ENCODE data around the gene XPA.

XPA gene

DNA sequence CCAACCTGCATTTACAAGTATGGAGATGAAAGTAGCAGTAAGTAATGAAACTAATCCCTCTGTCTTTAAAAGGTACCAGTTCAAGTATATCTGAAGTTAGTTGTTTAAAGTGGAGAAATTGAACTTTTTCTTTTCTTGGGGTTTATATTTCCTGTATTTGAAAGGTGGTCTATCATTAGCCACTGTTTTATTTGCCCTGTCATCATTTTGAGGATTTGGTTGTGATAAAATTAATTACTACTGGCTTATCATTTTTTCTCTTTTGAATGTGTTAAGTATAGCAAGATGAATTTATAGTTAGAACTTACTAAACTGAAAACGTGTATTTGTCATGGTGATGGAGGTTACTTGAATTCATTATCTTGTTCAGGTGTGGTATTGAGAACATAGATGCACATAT lies 38.4 kb downstream of the XPA start:
- no peak for DNase-seq (ENCODE audit: low read depth in 2 of 2)

DNA sequence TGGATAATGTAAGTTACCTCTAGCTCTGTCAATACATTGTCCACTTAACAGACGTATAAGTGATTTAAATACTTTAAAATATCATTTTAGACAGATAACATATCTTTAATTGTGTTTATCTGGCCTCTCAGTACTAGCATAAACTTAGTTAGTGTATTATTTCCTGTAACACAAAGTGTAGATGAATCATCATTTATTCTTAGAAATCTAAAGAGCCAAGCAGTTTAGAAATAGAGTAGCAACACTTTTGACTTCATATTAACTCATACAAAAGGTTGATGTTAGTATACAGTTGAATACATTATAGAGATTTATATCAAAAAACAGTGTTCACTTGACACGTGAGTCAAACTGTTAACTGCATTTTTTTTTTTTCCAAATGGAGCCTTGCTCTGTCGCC lies 45.5 kb downstream of the XPA start:
- no peak for DNase-seq (ENCODE audit: low read depth in 2 of 2)

DNA sequence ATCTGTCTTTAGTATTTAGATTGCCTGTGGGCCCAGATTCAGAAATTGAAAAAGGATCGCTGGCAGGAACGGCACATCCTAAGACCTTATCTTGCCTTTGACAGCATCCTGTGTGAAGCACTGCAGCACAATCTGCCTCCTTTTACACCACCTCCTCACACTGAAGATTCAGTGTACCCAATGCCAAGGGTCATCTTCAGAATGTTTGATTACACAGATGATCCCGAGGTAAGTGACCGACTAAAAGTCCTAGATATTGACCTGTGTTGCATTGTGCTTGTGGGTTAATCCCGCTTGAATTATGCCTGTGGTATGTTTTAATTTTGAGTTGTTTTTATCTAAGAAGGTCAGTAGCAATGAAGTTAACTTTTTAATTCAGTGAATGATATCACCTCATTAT lies 49.1 kb downstream of the XPA start:
- no peak for DNase-seq (ENCODE audit: low read depth in 2 of 2)

DNA sequence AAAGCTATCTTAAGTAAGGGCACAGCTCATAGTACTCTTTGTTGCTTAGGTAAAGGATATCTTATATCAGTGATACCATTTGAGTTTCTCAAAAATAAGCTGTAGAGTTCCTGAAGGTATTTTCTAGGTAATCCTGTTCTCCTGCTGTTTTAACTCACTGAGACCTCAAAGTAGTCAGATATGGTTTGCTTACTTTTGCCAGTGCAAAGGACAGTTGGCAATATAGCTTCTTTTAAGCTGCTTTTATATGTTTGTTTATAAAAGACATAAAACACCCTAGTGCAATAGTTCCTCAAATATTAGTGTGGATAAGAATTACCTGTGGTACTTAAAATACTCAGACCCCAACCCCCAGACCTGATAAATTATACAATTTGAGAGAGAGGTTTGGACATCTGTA lies 51.4 kb downstream of the XPA start:
- no peak for DNase-seq (ENCODE audit: low read depth in 2 of 2)

- no peak for DNase-seq (ENCODE audit: low read depth in 2 of 2)
Measured at GRCh38 chr9:97640325-97640724, 56.8 kb downstream of the XPA start.

- DNase-seq (ENCODE audit: low read depth in 2 of 2) = no peak
Measured at GRCh38 chr9:97638666-97639065, 58.5 kb downstream of the XPA start.

DNA sequence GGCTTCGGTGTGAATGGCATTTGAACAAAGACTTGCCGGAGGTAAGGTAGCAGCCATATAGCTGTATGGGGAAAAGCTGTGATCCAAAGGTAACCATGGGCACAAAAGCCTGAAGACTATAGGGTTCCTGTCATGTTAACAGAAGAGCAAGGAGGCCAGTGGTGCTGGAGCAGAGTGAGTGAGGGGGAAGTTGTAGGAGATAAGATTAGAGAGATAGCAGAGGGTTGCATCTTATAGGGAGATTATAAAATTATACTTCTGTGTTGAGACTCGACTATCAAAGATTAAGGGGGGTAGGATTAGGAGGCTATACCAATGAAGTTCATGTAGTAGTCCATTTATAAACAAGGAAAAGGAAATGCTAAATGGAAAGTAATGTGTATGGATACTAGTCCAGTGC lies 60.2 kb downstream of the XPA start:
- no peak for DNase-seq (ENCODE audit: low read depth in 2 of 2)

DNA sequence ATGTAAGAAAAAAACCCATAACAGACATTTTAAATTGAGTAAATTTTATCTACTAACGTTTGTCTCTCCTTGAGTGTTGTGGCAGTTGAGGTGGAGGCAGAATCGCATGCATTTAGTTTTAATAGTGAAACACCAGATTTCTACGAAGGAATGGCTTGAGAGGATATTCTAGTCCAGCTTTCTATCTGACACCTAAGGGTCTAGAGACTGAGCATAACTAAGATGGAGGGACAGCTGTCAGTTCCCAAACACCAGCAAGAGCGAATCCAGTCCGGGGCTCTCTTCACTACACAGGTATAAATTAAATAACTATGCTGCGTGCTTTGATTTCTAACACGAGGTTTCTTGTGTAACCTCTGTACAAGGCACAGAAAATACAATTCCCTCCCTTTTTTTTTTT lies 62.1 kb downstream of the XPA start:
- DNase-seq (ENCODE audit: low read depth in 2 of 2) = no peak

DNA sequence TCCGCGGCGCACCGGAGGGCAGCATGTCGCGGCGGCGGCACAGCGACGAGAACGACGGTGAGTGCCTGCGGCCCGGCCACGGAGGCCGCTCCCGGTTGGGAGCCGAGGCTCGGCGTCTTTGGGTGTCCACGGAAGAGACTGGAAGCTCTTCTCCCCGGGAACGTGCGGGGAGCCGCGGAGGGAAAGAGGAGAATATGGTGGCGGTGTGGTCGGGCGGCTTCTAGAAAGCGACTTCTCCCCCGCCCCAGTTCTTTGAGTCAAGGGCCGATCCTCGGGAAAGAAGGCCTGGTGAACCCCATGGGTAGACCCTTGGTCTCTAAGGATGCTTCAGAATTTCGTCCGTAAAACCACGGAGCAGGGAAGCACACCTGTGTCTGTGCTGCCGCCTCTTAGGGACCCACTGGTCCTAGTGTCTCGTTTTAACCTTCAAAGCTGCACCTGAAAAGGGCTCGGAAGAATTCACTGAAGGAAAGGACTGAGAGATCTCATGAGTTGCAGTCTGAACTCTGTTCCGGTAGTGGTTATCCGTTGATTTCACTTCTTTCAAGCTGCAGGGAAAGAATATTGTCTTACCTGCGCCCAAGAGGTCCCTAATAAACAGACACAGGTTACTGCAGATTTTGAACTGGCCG lies 63.2 kb downstream of the XPA start:
- DNase-seq (ENCODE audit: low read depth in 2 of 2) = peak in 1 of 2 donors; percentile 5

DNA sequence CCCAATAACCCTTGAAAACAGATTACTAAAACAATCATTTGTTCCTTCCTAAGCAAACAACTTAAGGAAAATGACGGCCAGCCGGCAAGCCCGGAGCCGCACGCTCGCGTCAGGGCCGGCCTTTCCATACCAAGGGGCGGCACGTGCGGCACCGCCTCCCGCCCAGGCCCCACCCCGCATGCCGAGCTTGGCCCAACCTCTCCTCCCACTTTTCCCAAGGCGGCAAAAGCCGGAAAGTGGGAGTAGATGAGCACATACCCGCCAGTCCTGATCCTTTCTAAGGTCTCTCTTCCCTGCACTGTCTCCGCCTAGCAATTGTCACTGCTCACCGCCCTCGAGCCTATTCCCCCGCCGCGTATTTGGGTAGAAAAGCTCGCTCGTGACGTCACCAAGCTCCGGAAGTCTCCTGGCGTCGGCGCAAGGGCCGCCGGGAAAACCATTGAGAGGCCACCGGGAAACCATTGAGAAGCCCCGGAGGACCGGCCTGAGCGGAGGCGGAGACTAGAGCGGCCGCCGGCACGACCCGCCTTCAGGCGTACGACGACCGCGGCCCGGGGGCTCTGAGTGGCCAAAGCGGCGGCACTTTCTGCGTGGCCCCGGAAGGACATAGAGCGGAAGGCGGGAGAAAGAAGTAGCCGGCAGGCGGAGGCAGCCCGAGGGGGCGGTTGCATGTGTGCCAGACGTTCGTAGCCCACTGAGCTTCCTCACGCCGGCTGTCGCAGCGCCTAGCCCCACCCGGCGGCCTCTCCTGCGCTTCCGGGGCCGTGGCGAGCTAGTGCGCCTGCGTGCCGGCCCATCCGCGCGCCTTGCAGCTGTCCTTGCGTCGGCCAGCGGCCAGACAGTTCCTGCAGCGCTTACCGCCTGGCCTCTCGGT lies 63.9 kb downstream of the XPA start, which contains the start of the genes NCBP1 and TSTD2:
TSS of gene NCBP1 (plus strand) at position 837 of the 874 bp plus-strand sequence. CDS start 61 bp downstream, outside the sequence.
TSS of gene TSTD2 (minus strand) at position 384 of the 874 bp plus-strand sequence. CDS start 5,806 bp downstream, outside the sequence.
- peak; percentile 82 to 84 for DNase-seq (ENCODE audit: low read depth in 2 of 2)

GRCh38 chr9:97632248-97632984 lies 64.7 kb downstream of the XPA start:
- no peak for DNase-seq (ENCODE audit: low read depth in 2 of 2)

GRCh38 chr9:97630591-97630990 lies 66.5 kb downstream of the XPA start:
- no peak for DNase-seq (ENCODE audit: low read depth in 2 of 2)

- no peak for DNase-seq (ENCODE audit: low read depth in 2 of 2)
Measured at GRCh38 chr9:97629156-97629555, 68.0 kb downstream of the XPA start.

- no peak for DNase-seq (ENCODE audit: low read depth in 2 of 2)
Measured at GRCh38 chr9:97628668-97629067, 68.5 kb downstream of the XPA start.

- DNase-seq (ENCODE audit: low read depth in 2 of 2) = no peak
Measured at GRCh38 chr9:97627624-97628023, 69.5 kb downstream of the XPA start.

GRCh38 chr9:97625620-97626019 lies 71.5 kb downstream of the XPA start:
- DNase-seq (ENCODE audit: low read depth in 2 of 2) = no peak

All from stimulated activated CD4-positive, alpha-beta T cell treated with anti-CD3 and anti-CD28 coated beads, Interleukin-1b, Interleukin-23, amount 100 ng/mL, for 1 hour (primary cell).